ENCODE data around the gene EEF1AKMT3. TPM values are rescaled to one million over a fixed set of nuclear protein-coding genes. Genes with fewer than 3 reads are reported as not detected.

Gene EEF1AKMT3
- total and polyA plus RNA-seq, 12 donors: 1.1 to 2.6 (median 1.5) TPM

DNA sequence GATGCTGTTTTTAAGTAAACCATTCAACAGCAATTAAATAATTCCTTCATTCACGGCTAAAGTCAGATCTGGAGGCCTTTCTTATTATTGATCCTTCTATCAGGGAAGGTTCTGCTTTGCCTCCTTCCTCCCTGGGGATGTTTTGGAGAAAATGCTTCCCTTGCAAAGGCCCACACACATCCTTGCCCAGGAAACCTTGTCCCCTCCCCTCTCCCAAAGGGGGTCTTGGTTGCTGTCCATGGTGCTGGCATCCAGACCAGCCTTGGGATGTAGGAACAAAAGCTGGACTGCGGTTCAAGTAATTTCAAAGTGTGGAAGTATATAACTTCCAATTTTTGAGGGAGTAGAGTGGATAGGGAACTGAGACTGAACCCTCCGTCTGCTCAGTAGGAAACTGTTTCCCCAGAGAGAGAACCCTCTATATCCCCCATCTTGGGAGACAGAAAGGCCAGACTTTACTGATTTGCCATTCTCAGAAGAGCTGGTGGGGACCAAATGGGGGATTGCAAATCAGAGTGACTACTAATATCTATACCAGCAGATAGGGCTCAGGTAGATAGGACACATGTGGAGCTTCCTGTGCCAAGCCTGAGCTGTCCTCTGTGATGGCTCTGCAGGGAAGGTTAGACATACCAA lies 11.9 kb upstream of the EEF1AKMT3 start:
- H3K4me1 ChIP-seq: peaks cover 8 to 29% (median 21%) of the 10 kb centered on the region in 9 donors
- H3K27me3 ChIP-seq: peaks cover 7 to 34% (median 32%) of the 10 kb centered on the region in 7 donors
- H3K4me3 ChIP-seq: no peak overlapping the region
- peaks cover 0 to 23% (median 8%) of the 10 kb centered on the region in 9 donors for H3K36me3 ChIP-seq
- WGBS, 2 donors: 95 to 96% methylated on average over 3 of the region's 3 CpGs
- DNase-seq: no peak
- intact Hi-C loops (cut with DNase I): no loop called here
- TF ChIP-seq, protein P1, sequence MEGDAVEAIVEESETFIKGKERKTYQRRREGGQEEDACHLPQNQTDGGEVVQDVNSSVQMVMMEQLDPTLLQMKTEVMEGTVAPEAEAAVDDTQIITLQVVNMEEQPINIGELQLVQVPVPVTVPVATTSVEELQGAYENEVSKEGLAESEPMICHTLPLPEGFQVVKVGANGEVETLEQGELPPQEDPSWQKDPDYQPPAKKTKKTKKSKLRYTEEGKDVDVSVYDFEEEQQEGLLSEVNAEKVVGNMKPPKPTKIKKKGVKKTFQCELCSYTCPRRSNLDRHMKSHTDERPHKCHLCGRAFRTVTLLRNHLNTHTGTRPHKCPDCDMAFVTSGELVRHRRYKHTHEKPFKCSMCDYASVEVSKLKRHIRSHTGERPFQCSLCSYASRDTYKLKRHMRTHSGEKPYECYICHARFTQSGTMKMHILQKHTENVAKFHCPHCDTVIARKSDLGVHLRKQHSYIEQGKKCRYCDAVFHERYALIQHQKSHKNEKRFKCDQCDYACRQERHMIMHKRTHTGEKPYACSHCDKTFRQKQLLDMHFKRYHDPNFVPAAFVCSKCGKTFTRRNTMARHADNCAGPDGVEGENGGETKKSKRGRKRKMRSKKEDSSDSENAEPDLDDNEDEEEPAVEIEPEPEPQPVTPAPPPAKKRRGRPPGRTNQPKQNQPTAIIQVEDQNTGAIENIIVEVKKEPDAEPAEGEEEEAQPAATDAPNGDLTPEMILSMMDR (IDR thresholded peaks at IDR 0.05): no peak
- ATAC-seq: no peak
- no peaks in the 10 kb centered on the region for H3K9me3 ChIP-seq
- H3K27ac ChIP-seq: no peak overlapping the region

DNA sequence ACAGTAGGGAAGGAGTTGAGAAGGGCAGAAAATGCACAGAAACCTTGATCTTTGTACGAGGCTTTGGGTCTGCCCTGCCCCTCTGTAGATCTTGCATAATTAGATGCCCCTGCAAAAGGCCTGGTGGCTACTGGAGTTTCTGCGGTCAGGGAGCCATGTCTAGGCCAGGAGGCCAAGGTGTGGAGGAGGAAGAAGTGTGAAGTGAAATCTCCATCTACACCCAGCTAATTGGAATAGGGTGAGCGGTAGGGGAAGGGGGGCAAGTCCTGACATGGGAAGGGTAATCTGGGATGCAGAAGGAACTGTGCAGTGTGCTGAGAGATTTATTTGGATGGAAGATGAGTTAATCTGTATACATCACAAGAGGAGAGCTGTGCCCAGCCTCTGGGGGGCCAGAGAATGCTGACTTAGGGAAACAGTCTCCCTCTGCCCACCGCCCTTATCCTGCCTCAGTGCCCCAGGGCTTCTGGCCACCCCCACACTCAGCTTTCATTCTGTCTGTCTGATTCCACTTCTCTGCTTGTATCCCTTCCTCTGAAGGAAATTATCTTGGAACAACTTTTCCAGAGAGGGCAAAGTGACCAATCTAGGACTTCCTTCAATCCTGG lies 10.9 kb upstream of the EEF1AKMT3 start:
- Histone ChIP-seq H3K4me3 (no peak overlapping the region), H3K27me3 (peaks cover 7 to 44% (median 42%) of the 10 kb centered on the region in 7 donors), H3K36me3 (peaks cover 0 to 23% (median 8%) of the 10 kb centered on the region in 9 donors), H3K27ac (no peak overlapping the region), H3K9me3 (no peaks in the 10 kb centered on the region), H3K4me1 (peaks cover 11 to 31% (median 23%) of the 10 kb centered on the region in 9 donors)
- 91 to 92% methylated on average over 4 of the region's 4 CpGs for WGBS, 2 donors
- no peak for ATAC-seq
- intact Hi-C loops (cut with DNase I): no loop called here
- DNase-seq: no peak
- TF ChIP-seq, protein P1 (IDR thresholded peaks at IDR 0.05): no peak

GRCh38 chr12:57762463-57762862 lies 10.0 kb upstream of the EEF1AKMT3 start:
- WGBS, 2 donors: 93 to 94% methylated on average over 2 of the region's 2 CpGs
- Histone ChIP-seq H3K4me1 (peaks cover 15 to 33% (median 26%) of the 10 kb centered on the region in 9 donors), H3K36me3 (peaks cover 0 to 20% (median 8%) of the 10 kb centered on the region in 9 donors), H3K27me3 (peaks cover 7 to 52% (median 45%) of the 10 kb centered on the region in 7 donors), H3K4me3 (no peak overlapping the region), H3K9me3 (no peaks in the 10 kb centered on the region), H3K27ac (no peak overlapping the region)
- intact Hi-C loops (cut with DNase I): no loop called here
- no peak for DNase-seq
- TF ChIP-seq, protein P1 (IDR thresholded peaks at IDR 0.05): no peak
- no peak for ATAC-seq

DNA sequence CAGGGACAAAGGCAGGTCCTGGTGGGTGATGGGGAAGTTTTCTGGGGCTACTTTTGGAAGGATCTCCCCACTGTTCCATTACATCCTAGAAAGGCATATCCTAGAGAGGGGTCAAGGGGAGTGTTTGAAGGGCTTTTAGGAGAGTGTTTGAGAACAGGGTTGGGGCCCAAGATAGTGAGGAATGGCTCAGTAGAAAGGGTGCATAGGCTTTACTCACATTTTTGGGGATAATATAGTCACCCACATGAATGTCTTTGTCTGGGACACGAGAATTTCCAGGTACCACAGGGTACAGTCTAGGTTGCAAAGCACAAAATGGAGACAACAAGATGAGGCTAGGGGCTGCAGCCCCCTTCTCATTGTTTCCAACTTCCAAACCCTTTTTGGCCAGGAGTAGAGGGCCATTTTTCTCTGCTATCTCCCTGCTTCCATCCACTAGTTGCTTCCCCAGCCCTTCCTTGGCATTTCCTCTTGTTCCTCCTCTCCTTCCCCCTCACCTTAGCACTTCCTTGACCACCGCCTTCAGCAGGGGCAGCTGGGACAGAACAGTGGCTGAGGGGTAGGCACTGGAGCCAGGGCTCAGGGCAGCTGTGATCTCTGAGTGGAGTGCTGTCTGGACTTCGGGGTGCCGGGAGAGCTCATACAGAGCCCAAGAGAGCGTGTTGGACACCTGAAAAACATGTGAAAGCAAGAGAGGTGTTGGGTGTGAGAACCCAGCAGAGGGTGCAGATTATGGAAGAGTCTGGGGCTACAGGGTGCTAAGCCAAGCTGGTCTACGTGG lies 8.3 kb upstream of the EEF1AKMT3 start:
- H3K4me1 ChIP-seq: peaks cover 15 to 33% (median 26%) of the 10 kb centered on the region in 9 donors
- 67 to 75% methylated on average over 6 of the region's 6 CpGs for WGBS, 2 donors
- no peaks in the 10 kb centered on the region for H3K9me3 ChIP-seq
- ATAC-seq: no peak
- intact Hi-C loops (cut with DNase I): no loop called here
- no peak overlapping the region for H3K4me3 ChIP-seq
- H3K27me3 ChIP-seq: peaks cover 7 to 56% (median 45%) of the 10 kb centered on the region in 7 donors
- no peak overlapping the region for H3K27ac ChIP-seq
- DNase-seq: no peak
- TF ChIP-seq, protein P1 (IDR thresholded peaks at IDR 0.05): no peak
- peaks cover 0 to 15% (median 2%) of the 10 kb centered on the region in 9 donors for H3K36me3 ChIP-seq
